ENCODE measurements around the gene NMNAT3. TPM values are rescaled to one million over a fixed set of nuclear protein-coding genes. Genes with fewer than 3 reads are reported as not detected.

NMNAT3 gene
- total RNA-seq, 4 donors from 2014 or later = 25.0 to 41.7 (median 30.1) TPM

DNA sequence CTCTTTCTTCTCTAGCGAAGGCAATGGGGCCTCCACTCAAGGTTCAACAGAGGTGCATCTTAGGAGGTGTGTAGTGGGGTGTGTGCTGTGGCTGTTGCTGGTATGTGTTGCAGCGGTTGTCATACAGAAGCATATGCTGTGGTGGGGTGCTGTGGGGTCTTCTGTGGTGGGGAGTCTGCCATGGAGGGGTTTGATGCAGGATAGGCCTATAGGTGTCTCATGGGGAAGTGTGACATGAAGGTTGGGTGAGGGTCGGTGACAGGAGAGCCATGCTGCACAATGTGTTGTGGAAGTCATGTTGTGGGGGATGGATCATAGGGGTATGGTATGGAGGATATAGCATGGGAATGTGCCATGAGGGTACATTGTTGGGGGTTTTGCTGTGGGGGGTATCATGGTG is 20.3 kb downstream of the NMNAT3 start:
- H3K9me3 ChIP-seq = no peaks in the 10 kb centered on the region
- H3K36me3 ChIP-seq = no peaks in the 10 kb centered on the region
- peaks cover 38% of the 10 kb centered on the region for H3K4me1 ChIP-seq
- H3K4me3 ChIP-seq = no peak overlapping the region
- TF ChIP-seq POLR2A (IDR thresholded peaks at IDR 0.05) = no peak
- TF ChIP-seq, protein P1, sequence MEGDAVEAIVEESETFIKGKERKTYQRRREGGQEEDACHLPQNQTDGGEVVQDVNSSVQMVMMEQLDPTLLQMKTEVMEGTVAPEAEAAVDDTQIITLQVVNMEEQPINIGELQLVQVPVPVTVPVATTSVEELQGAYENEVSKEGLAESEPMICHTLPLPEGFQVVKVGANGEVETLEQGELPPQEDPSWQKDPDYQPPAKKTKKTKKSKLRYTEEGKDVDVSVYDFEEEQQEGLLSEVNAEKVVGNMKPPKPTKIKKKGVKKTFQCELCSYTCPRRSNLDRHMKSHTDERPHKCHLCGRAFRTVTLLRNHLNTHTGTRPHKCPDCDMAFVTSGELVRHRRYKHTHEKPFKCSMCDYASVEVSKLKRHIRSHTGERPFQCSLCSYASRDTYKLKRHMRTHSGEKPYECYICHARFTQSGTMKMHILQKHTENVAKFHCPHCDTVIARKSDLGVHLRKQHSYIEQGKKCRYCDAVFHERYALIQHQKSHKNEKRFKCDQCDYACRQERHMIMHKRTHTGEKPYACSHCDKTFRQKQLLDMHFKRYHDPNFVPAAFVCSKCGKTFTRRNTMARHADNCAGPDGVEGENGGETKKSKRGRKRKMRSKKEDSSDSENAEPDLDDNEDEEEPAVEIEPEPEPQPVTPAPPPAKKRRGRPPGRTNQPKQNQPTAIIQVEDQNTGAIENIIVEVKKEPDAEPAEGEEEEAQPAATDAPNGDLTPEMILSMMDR (IDR thresholded peaks at IDR 0.05) = no peak
- TF ChIP-seq EP300 (IDR thresholded peaks at IDR 0.05) = no peak
- TF ChIP-seq POLR2AphosphoS5 (IDR thresholded peaks at IDR 0.05) = no peak
- 98% methylated on average over 3 of the region's 3 CpGs for WGBS
- H3K27ac ChIP-seq = no peak overlapping the region
- DNase-seq (ENCODE audit: low spot score in 2 of 2) = no peak
- no peaks in the 10 kb centered on the region for H3K27me3 ChIP-seq

DNA sequence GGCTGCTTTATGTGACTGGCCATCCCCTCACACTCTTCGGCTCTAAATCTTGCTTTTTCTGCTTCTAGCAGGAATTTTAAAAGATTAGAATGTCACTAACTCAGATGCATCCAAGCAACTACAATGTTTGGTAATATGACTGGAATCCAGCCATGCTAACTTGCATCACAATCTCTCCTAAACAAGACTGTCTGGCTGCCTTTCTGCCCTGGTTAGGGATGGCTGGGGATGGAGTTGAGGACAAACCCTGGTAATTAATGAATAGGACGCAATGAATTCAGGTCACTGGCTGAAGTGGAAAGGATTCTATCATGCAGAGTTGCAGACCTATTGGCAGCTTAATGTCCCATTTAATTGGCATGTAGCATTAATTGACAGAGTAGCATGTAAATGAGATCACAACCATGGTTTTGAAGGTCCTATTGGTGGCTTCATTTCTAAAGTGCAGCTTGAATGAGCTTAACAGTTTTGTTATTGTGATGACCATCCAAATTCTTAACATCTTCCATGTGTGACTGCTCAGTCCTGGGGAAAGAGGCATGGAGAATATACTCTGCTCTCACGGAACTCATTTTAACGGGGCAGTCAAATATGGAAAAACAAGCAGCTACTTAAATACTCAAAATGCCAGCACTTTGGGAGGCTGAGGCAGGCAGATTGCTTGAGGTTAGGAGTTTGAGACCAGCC is 21.7 kb downstream of the NMNAT3 start:
- Histone ChIP-seq H3K4me1 (peaks cover 44% of the 10 kb centered on the region), H3K27ac (no peak overlapping the region), H3K36me3 (no peaks in the 10 kb centered on the region), H3K9me3 (no peaks in the 10 kb centered on the region), H3K4me3 (no peak overlapping the region), H3K27me3 (no peaks in the 10 kb centered on the region)
- DNase-seq (ENCODE audit: low spot score in 2 of 2) = no peak
- WGBS = 61% methylated on average over 4 of the region's 4 CpGs
- TF ChIP-seq, protein P1 (IDR thresholded peaks at IDR 0.05) = no peak
- TF ChIP-seq EP300 (IDR thresholded peaks at IDR 0.05) = no peak
- TF ChIP-seq POLR2A (IDR thresholded peaks at IDR 0.05) = no peak
- no peak for TF ChIP-seq POLR2AphosphoS5 (IDR thresholded peaks at IDR 0.05)

DNA sequence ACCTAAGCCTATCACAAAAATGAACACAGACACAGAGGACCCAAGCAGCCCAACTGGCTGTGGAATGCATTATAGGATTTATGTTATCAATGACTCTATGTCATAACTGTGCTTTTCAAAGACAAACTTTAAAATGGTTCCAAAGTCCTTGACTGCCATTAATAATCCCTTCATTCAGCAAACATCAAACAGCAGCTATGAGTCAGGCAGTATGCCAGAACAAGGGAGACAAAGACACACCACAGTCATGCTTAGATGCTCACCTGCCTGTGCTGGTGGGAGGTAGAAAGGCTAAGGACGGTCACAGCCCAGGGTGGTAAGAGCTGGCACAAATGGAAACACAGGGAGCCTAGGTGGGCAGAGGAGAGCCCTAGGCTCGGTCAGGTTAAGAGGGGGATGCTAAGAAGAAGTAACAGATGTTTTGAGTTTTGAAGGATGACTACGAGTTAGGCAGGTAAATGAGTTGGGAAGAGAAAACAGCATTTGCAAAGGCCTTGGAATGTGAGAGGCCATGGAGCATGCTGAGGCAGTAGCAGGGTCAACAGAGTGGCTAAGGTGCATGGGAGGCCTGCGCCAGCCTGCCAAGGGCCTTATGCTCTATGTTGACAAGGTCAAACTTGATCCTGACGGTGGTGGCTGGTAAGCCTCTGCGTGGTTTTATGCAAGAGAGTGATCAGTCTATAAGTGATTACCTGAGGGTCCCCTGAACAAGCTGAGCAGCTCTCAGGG is 23.0 kb downstream of the NMNAT3 start:
- Histone ChIP-seq H3K4me1 (peaks cover 44% of the 10 kb centered on the region), H3K27ac (no peak overlapping the region), H3K27me3 (no peaks in the 10 kb centered on the region), H3K9me3 (no peaks in the 10 kb centered on the region), H3K4me3 (no peak overlapping the region), H3K36me3 (no peaks in the 10 kb centered on the region)
- TF ChIP-seq, protein P1 (IDR thresholded peaks at IDR 0.05) = no peak
- no peak for TF ChIP-seq EP300 (IDR thresholded peaks at IDR 0.05)
- no peak for TF ChIP-seq POLR2A (IDR thresholded peaks at IDR 0.05)
- TF ChIP-seq POLR2AphosphoS5 (IDR thresholded peaks at IDR 0.05) = no peak
- 77% methylated on average over 6 of the region's 6 CpGs for WGBS
- DNase-seq (ENCODE audit: low spot score in 2 of 2) = no peak

DNA sequence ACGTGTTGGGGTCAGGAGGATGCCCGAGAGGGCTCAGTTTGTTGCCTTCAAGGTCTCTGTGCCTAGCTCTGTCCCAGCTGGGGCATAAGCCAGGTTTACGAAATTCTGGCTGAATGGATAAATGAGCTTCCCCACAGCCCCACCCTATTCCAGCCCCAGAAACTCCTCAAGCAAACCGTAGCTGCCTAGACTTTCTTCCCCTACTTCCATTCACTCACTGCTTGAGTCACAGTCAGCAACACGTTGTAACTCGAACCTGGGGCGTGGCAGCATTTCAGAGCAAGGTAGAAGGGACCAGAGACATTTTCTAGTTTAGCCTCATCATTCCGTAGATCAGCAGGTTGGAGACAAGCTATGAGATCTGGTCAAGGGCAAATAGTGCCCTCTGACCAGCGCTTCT is 24.2 kb downstream of the NMNAT3 start:
- no peak overlapping the region for H3K4me3 ChIP-seq
- H3K4me1 ChIP-seq = peaks cover 44% of the 10 kb centered on the region
- WGBS = 52% methylated on average over 8 of the region's 9 CpGs
- H3K9me3 ChIP-seq = no peaks in the 10 kb centered on the region
- no peaks in the 10 kb centered on the region for H3K27me3 ChIP-seq
- peak overlapping the region; percentile 9 for H3K27ac ChIP-seq
- DNase-seq (ENCODE audit: low spot score in 2 of 2) = peak; percentile 66 to 81
- no peaks in the 10 kb centered on the region for H3K36me3 ChIP-seq
- no peak for TF ChIP-seq POLR2A (IDR thresholded peaks at IDR 0.05)
- no peak for TF ChIP-seq POLR2AphosphoS5 (IDR thresholded peaks at IDR 0.05)
- TF ChIP-seq, protein P1 (IDR thresholded peaks at IDR 0.05) = no peak
- no peak for TF ChIP-seq EP300 (IDR thresholded peaks at IDR 0.05)

DNA sequence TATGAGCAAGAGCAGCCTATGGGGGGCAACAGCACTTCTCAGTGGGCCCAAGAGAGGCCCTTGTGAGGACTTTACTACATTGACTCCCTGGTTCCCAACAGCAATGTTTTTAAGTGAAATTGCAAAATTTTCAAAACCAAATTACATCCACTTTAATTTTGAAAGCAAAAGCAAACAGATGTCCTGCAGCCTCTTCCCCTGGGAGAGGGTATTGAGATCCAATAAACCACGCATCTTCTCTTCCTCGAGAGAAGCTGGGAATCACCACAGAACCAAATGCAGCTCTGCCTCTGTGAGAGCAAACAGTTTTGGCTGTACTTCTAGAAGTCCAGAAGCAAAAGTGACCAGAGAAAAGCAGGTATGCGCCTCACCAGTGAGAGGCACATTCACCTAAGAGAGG is 25.2 kb downstream of the NMNAT3 start:
- Histone ChIP-seq H3K27ac (no peak overlapping the region), H3K4me1 (peaks cover 44% of the 10 kb centered on the region), H3K4me3 (no peak overlapping the region), H3K9me3 (no peaks in the 10 kb centered on the region), H3K27me3 (no peaks in the 10 kb centered on the region), H3K36me3 (no peaks in the 10 kb centered on the region)
- no peak for TF ChIP-seq POLR2A (IDR thresholded peaks at IDR 0.05)
- TF ChIP-seq, protein P1 (IDR thresholded peaks at IDR 0.05) = no peak
- no peak for TF ChIP-seq EP300 (IDR thresholded peaks at IDR 0.05)
- TF ChIP-seq POLR2AphosphoS5 (IDR thresholded peaks at IDR 0.05) = no peak
- 74% methylated on average over 3 of the region's 3 CpGs for WGBS
- no peak for DNase-seq (ENCODE audit: low spot score in 2 of 2)
